Left ventricle myocardium inferior (tissue), 1 donor: Measurements from ENCODE around the gene PFKP. TPM values are rescaled to one million over a fixed set of nuclear protein-coding genes. Genes with fewer than 3 reads are reported as not detected.

Experiments
- DNase-seq: peaks from one replicate; pipeline ENCODE4 v3.0.0-alpha.2; 2020
- H3K27ac ChIP-seq: fragments of 200-600 bp; replicated peaks from 2 replicates; pipeline ENCODE4 v1.8.0; 2021
- H3K27me3 ChIP-seq: fragments of 200-600 bp; 2 replicates; pipeline ENCODE4 v1.8.0; 2021; ENCODE audit warnings: low read depth
- H3K36me3 ChIP-seq: fragments of 200-600 bp; 2 replicates; pipeline ENCODE4 v1.8.0; 2021
- H3K4me1 ChIP-seq: fragments of 200-600 bp; 2 replicates; pipeline ENCODE4 v1.8.0; 2021
- H3K4me3 ChIP-seq: fragments of 200-600 bp; 2 replicates; pipeline ENCODE4 v1.8.0; 2021; ENCODE audit warnings: mild to moderate bottlenecking, moderate library complexity
- H3K9me3 ChIP-seq: fragments of 200-600 bp; replicated peaks from 2 replicates; pipeline ENCODE4 v1.8.0; 2021
- CTCF ChIP-seq: fragments of 200-600 bp; IDR thresholded peaks from 2 replicates; pipeline ENCODE4 v1.8.0; 2021; ENCODE audit warnings: antibody characterized with exemption, mild to moderate bottlenecking, borderline replicate concordance
- intact Hi-C: fragments of 100-400 bp; cut with micrococcal nuclease; formaldehyde crosslinking; loops from one replicate; pipeline ENCODE4 v1.11.0; 2022
- long read RNA-seq: library from polyadenylated mRNA; unstranded; transcript quantifications from one replicate; pipeline ENCODE4 v2.0.0, GENCODE V29; 2021
- total RNA-seq: library from RNA; stranded (reverse); fragmentation: NEBNext Ultra II Directional; extraction: Animal tissue kit (Norgen Biotek cat#: 25700); gene quantifications from one replicate; pipeline ENCODE4 v1.2.1, GENCODE V29; 2021
- donor health status: DM: no; HTN: yes; CAD: no; lungs with severe emphysema.

Gene PFKP
- total RNA-seq: 206 TPM
- long read RNA-seq, transcript PFKP-201 (6 exons, 1,698 nt): minor isoform, 5 of 486 reads
- long read RNA-seq, transcript PFKP-203 (22 exons, 2,654 nt): major isoform, 360 of 486 reads
- long read RNA-seq, partial matches to known transcripts: 64 of 486 reads
- long read RNA-seq, other reads (novel, unspliced or antisense): 57 of 486 reads

GRCh38 chr10:3067118-3067858 is at the start of gene PFKP:
Gene PFKP, plus strand, starts transcription at chr10:3067548. Its CDS starts 48 bp downstream, at chr10:3067596.
- intact Hi-C loops: no loop called here

GRCh38 chr10:3018247-3018646 is 49.1 kb upstream of the PFKP start:
- no peaks in the 10 kb centered on the region for H3K4me1 ChIP-seq
- H3K36me3 ChIP-seq: no peaks in the 10 kb centered on the region
- peaks cover 37% of the 10 kb centered on the region for H3K27me3 ChIP-seq
- intact Hi-C loops: no loop called here
- peaks cover 3% of the 10 kb centered on the region for H3K9me3 ChIP-seq
- no peak for TF ChIP-seq CTCF
- DNase-seq: no peak
- no peak overlapping the region for H3K27ac ChIP-seq
- H3K4me3 ChIP-seq: no peak overlapping the region

More at GRCh38 chr10:3067118-3067858, at the start of gene PFKP:
- Histone ChIP-seq H3K4me3 (peak within 1 kb of the TSS; percentile 86), H3K27me3 (no peaks in the 10 kb centered on the region), H3K27ac (peak within 1 kb of the TSS; percentile 92), H3K4me1 (peaks cover 81% of the 10 kb centered on the region), H3K36me3 (peaks cover 4% of the 10 kb centered on the region), H3K9me3 (no peaks in the 10 kb centered on the region)
- DNase-seq: peak; percentile 50
- TF ChIP-seq CTCF: no peak

- no peak for TF ChIP-seq CTCF
- Histone ChIP-seq H3K4me3 (no peak overlapping the region), H3K4me1 (no peaks in the 10 kb centered on the region), H3K27me3 (peaks cover 43% of the 10 kb centered on the region), H3K36me3 (no peaks in the 10 kb centered on the region), H3K9me3 (no peaks in the 10 kb centered on the region), H3K27ac (no peak overlapping the region)
- intact Hi-C loops: no loop called here
- no peak for DNase-seq
These were observed 47.0 kb upstream of the PFKP start for GRCh38 chr10:3020311-3020710.

GRCh38 chr10:3020881-3021280 is 46.5 kb upstream of the PFKP start:
- no peak for TF ChIP-seq CTCF
- Histone ChIP-seq H3K27me3 (peaks cover 49% of the 10 kb centered on the region), H3K36me3 (no peaks in the 10 kb centered on the region), H3K4me3 (no peak overlapping the region), H3K9me3 (no peaks in the 10 kb centered on the region), H3K27ac (no peak overlapping the region), H3K4me1 (no peaks in the 10 kb centered on the region)
- intact Hi-C loops: no loop called here
- no peak for DNase-seq

GRCh38 chr10:3022027-3022426 is 45.3 kb upstream of the PFKP start:
- H3K4me1 ChIP-seq: no peaks in the 10 kb centered on the region
- intact Hi-C loops: no loop called here
- TF ChIP-seq CTCF: no peak

More at GRCh38 chr10:3022027-3022426, 45.3 kb upstream of the PFKP start:
- no peak for DNase-seq
- peaks cover 55% of the 10 kb centered on the region for H3K27me3 ChIP-seq
- H3K36me3 ChIP-seq: no peaks in the 10 kb centered on the region
- no peak overlapping the region for H3K27ac ChIP-seq
- H3K9me3 ChIP-seq: no peaks in the 10 kb centered on the region
- H3K4me3 ChIP-seq: no peak overlapping the region
